Upper lobe of left lung (tissue), 4 donors: ENCODE results near the gene PRDM16.

Experiments
- POLR2A ChIP-seq, 4 donors: fragments of 450-650 bp; IDR thresholded peaks; one replicate each; pipeline ENCODE4 v1.5.1; 2016 to 2017; ENCODE audit warnings: antibody characterized with exemption in 4 of 4, mild to moderate bottlenecking in 2 of 4
- POLR2AphosphoS5 ChIP-seq, 2 donors: sonication (generic); formaldehyde crosslinking; IDR thresholded peaks; one replicate each; pipeline ENCODE4 v1.5.1; 2017; ENCODE audit warnings: antibody characterized with exemption in 2 of 2
- TF ChIP-seq, protein P1 (sequence below), 6 experiments: fragments of 450-650 bp in 4 of 6; fragments of 200-600 bp in 2 of 6; sonication (generic) in 2 of 6; IDR thresholded peaks; one replicate each; pipeline ENCODE4 v1.5.1; 2016 to 2019; ENCODE audit warnings: antibody characterized with exemption in 6 of 6

- TF ChIP-seq POLR2AphosphoS5 (IDR thresholded peaks at IDR 0.05) (no peak), POLR2A (IDR thresholded peaks at IDR 0.05) (no peak)
- TF ChIP-seq, protein P1, sequence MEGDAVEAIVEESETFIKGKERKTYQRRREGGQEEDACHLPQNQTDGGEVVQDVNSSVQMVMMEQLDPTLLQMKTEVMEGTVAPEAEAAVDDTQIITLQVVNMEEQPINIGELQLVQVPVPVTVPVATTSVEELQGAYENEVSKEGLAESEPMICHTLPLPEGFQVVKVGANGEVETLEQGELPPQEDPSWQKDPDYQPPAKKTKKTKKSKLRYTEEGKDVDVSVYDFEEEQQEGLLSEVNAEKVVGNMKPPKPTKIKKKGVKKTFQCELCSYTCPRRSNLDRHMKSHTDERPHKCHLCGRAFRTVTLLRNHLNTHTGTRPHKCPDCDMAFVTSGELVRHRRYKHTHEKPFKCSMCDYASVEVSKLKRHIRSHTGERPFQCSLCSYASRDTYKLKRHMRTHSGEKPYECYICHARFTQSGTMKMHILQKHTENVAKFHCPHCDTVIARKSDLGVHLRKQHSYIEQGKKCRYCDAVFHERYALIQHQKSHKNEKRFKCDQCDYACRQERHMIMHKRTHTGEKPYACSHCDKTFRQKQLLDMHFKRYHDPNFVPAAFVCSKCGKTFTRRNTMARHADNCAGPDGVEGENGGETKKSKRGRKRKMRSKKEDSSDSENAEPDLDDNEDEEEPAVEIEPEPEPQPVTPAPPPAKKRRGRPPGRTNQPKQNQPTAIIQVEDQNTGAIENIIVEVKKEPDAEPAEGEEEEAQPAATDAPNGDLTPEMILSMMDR (IDR thresholded peaks at IDR 0.05), result no peak
Observed at GRCh38 chr1:3412376-3412775, 343.4 kb downstream of the PRDM16 start.
